GM19372 (cell line): Measurements from ENCODE around the gene CLEC2L.

Source experiments
- ATAC-seq: cut with Tn5 transposase; IDR thresholded peaks from one replicate; pipeline ENCODE4 v1.9.1; 2021; ENCODE audit warnings: mild to moderate bottlenecking, low read depth, moderate library complexity; ENCODE audit not compliant: unreplicated experiment

Gene CLEC2L

DNA sequence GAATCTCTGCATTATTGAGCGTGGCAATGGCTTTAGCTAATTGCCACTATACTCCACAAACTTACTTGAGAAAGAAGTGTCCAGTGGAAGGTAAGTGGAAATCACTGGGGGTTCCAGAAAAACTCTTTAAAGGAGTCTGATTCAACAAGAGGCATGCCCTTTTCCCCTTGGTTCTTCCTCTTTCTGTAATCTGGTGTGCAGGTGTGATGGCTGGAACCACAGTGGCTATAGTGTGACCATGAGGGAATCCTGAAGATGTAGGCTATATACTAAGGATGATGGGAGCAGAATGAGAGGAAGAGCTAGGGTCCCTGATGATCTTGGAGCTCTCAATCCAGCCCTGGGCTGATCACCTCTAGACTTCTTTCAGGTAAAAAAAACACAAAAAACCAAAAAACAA is 2.0 kb upstream of the CLEC2L start:
- ATAC-seq = no peak

DNA sequence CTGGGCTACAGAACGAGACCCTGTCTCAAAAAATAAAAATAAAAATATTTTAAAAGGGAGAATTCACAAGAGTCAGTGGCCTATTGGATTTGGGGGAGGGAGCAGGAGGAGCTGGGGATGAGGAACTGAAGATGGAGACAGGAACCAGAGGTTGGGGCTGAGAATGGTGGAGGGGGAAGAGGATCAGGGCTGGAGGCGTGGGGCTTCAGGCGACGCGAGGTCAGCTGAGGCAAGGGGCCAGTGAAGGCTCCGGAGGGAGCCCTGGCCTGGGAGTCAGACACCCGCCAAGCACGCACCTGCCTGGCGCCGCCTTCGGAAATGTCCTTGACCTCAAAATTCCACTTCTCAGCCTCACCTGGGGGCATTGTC is 671 bp upstream of the CLEC2L start:
- ATAC-seq = no peak

GRCh38 chr7:139523968-139524815 is 707 bp downstream of the CLEC2L start:
- no peak for ATAC-seq

DNA sequence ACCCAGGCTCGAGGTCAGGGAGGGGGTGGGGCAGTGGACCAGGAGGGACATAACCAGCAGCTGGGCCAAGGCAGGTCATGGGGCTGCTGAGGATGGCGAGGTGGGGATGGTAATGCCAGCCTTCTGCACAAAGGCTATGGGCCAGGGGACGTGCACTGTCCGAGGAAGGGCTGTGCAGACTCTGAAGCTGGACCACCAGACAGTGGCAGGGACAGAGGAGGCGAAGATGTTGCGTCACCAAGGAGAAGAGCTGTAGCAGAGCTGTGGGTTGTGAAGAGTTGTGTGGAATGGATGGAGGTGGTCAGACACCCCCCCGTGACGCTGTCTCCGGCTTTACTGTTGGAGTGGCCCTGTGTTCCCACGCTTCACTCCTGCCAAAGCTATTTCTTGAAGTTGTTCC is 1.8 kb downstream of the CLEC2L start:
- no peak for ATAC-seq

DNA sequence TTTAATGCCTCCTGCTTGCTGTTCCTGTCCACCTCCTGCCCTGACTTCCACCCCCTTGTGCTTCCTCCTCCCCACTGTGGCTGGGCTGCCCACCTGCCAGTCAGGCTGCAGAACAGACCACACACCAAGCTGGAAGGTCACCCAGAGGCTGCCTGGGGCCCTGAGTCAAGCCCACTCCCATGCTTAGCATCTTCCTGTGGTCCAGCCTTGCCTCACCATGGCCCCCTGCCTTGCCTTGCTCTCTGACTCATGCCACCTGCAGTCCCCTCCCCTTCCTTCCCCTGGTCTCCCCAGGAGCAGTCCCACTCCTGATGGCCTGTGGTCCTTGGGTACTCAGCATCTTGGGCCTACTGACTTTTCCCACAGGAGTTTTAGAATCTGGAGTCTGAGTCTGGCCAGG is 2.3 kb downstream of the CLEC2L start:
- ATAC-seq = no peak

DNA sequence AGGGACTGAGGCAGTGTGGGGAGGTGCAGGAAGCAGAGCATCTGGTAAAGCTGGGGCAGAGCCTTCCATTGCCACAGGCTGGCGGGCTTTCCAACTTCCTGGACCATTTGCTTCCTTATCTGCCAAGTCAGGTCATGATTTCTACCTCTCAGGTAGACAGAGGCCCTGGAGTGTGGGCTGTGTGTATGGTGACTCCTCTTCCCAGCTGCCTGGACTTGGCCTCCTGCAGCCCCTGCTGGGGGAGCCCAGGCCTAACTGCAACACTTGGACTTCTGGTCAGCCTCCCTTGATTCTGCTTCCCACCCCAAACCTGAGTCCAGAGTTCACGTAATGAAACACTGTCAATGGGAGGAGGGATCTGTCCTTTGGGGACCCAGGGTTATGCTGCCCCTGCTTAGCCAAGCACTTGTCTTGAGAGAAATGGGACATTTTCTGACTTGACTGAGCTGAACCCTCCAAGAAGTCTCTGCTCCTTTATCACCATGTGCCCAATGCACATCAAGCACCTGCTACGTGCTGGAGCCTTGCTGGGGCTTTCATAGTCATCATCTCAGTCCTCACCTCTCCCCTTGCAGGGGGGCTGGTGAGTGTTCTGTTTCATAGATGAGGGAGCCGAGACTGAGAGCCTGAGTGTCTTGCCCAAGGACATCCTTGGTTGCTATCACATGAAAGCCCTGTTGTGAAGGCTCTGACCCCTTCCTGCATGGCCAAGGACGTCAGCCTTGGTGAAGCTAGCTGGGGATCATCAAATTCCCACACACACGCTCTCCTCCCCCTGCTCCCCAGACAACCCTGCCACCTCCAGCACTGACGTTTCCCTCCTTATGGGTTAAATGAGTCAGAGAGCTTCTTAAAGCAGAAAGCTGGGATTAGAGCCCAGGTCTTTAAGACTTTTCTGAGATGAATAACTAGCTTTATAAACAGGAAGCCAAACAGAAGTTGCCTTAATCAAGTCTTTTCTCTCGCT is 3.4 kb downstream of the CLEC2L start:
- no peak for ATAC-seq

DNA sequence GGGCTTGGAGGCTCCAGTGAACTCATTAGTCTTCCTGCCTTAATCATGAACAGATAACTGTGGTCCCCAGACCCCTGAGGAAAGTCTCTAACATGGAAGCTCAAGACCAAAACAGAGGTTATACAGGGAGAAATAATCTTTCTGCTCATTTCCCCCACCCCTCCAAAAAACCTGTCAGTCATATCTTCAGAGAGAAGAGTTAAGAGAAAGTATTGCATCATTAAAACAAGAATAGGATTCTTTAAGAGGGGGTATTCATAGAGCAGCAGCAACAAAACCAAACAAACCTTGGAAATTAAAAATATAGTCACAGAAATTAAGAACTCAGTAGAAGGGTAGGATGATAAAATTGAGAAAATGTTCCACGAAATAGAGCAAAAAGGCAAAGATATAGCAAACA is 7.6 kb downstream of the CLEC2L start:
- no peak for ATAC-seq

DNA sequence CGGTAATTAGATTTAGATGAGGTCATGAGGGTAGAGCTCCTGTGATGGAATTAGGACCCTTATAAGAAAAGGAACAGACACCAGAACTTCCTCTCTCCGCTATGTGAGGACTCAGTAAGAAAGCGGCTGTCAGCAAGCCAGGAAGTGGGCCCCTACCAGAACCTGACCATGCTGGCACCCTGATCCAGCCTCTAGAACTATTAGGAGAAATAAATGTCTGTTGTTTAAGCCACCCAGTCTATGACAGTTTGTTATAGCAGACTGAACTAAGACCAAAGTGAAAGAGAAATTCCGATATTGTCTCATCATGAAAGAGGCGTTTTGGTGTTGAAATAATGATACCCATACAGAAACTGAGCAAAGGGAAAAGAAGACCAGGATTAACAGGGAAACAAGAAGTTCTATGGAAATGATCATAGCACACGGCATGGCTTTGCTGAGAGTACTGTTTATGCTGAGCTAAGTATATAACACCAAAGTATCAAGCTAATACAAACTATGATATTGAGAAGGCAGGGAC is 9.2 kb downstream of the CLEC2L start:
- ATAC-seq = no peak

- ATAC-seq = no peak
These were observed 10.6 kb downstream of the CLEC2L start for GRCh38 chr7:139534096-139534495.

GRCh38 chr7:139534966-139535651 is 11.6 kb downstream of the CLEC2L start:
- no peak for ATAC-seq

GRCh38 chr7:139536152-139536551 is 12.7 kb downstream of the CLEC2L start:
- ATAC-seq = no peak

DNA sequence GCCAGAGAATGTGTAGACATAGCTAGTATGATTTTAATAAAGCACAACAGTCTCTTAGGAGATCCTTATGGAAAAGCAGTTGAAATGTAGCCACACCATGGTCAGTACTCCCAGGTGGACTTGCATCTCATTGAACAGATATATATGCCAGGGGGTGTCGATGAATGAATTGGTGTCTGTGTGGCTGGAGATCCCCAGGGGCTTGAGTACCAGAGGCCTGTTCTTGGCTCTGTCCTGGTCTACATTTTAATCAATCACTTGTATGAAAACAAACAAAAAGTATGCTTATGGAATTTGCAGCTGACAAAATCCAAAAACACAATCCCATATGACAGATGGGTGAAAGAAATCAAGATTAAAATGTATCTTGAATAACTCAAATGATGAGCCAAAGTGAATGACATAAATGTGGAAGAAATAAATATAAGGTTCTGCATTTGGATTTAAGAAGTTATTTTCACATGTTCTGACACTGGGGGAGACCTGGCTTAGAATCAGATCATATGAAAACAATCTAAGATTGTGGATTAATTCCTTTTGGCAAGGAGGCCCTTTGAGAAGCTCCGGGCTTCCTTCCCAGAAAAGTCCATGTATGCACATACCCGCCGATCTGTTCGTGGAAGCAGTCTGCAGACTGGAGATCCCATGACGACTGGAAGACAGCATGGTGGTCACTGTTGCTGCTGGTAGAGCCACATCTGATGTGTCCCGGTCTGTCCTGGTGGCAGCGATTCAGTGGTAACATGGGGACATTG is 15.6 kb downstream of the CLEC2L start:
- no peak for ATAC-seq

DNA sequence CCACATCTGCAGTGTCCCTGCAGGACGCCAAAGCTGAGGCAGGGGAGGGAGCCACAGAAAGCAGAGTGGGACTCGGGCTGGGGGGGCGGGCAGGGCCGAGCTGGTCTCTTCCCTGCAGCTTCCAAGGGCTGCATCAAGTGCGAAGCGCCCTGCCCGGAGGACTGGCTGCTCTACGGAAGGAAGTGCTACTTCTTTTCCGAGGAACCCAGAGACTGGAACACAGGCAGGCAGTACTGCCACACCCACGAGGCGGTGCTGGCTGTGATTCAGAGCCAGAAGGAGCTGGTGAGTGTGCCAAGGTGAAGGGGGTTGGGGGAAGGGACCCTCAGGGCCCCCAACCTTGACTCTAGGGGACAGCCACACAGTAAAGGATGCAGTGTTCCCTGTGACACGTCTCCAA is 16.7 kb downstream of the CLEC2L start:
- ATAC-seq = no peak

GRCh38 chr7:139541600-139542307 is 18.3 kb downstream of the CLEC2L start:
- no peak for ATAC-seq

- no peak for ATAC-seq
These were observed 19.0 kb downstream of the CLEC2L start for GRCh38 chr7:139542308-139543151.

GRCh38 chr7:139543801-139544603 is 20.5 kb downstream of the CLEC2L start:
- no peak for ATAC-seq

DNA sequence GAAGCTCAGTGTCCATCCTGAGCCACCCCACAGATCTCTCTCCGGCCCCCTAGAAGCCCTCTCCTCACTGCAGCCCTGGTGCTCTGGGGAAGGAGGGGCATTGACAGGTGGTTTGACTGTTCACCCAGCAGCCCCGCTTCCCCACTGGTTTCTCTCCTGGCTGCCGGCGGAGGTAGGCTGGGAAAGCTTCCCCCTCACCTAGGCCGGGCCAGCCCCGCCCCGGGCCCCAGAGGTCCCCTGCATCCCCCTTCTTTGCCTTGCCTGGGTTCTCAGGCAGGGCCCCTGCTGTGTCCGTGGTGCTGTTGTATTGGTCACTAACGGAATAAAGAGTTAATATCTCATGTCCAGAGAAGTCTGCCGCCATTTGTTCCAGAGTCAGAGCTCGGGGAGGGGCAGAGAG is 21.2 kb downstream of the CLEC2L start:
- no peak for ATAC-seq
